ENCODE data around the gene MAPK10. TPM values are rescaled to one million over a fixed set of nuclear protein-coding genes. Genes with fewer than 3 reads are reported as not detected.
"Not testable (repeated sequence)": the region's sequence is repeated elsewhere in the genome, so short reads cannot be mapped to it uniquely, and the experiment has no call there.

Gene MAPK10
- total and polyA plus RNA-seq, 4 donors = 3.3 to 109 (median 24.5) TPM

- no peak for DNase-seq
- Histone ChIP-seq H3K9ac (ENCODE audit: insufficient read depth in 1 of 2, low read length in 2 of 2) (no peak overlapping the region), H3K27ac (ENCODE audit: low read depth in 1 of 2, low read length in 1 of 2) (no peak overlapping the region), H3K9me3 (ENCODE audit: control insufficient read depth in 4 of 4, insufficient read depth in 3 of 4, low read length in 3 of 4) (peaks cover 0 to 5% (median 0%) of the 10 kb centered on the region in 4 donors), H3K36me3 (ENCODE audit: control insufficient read depth in 4 of 4, insufficient read depth in 4 of 4, low read length in 4 of 4) (no peaks in the 10 kb centered on the region), H3K4me1 (ENCODE audit: control insufficient read depth in 5 of 5, insufficient read depth in 5 of 5, low read length in 5 of 5) (no peaks in the 10 kb centered on the region), H3K4me3 (no peak overlapping the region), H3K27me3 (ENCODE audit: control insufficient read depth in 3 of 3, insufficient read depth in 3 of 3, low read length in 2 of 3) (no peaks in the 10 kb centered on the region)
- WGBS, 2 donors = 81 to 97% methylated on average over 1 of the region's 1 CpG
- TF ChIP-seq CTCF (IDR thresholded peaks at IDR 0.05; ENCODE audit: control extremely low read depth, extremely low read depth) = no peak
- ATAC-seq (ENCODE audit: insufficient read depth, low FRiP score) = no peak
These were observed 178.3 kb downstream of the MAPK10 start for GRCh38 chr4:86181585-86181984.

- ATAC-seq (ENCODE audit: insufficient read depth, low FRiP score) (no peak), DNase-seq (no peak)
These were observed 181.6 kb downstream of the MAPK10 start for GRCh38 chr4:86178211-86178610.

GRCh38 chr4:86174506-86174905, 185.3 kb downstream of the MAPK10 start:
- Histone ChIP-seq H3K4me1 (ENCODE audit: control insufficient read depth in 5 of 5, insufficient read depth in 5 of 5, low read length in 5 of 5) (no peaks in the 10 kb centered on the region), H3K36me3 (ENCODE audit: control insufficient read depth in 4 of 4, insufficient read depth in 4 of 4, low read length in 4 of 4) (no peaks in the 10 kb centered on the region), H3K27me3 (ENCODE audit: control insufficient read depth in 3 of 3, insufficient read depth in 3 of 3, low read length in 2 of 3) (no peaks in the 10 kb centered on the region), H3K9me3 (ENCODE audit: control insufficient read depth in 4 of 4, insufficient read depth in 3 of 4, low read length in 3 of 4) (peaks cover 0 to 4% (median 0%) of the 10 kb centered on the region in 4 donors), H3K4me3 (no peak overlapping the region), H3K9ac (ENCODE audit: insufficient read depth in 1 of 2, low read length in 2 of 2) (no peak overlapping the region), H3K27ac (ENCODE audit: low read depth in 1 of 2, low read length in 1 of 2) (no peak overlapping the region)
- TF ChIP-seq CTCF (IDR thresholded peaks at IDR 0.05; ENCODE audit: control extremely low read depth, extremely low read depth) = no peak
- ATAC-seq (ENCODE audit: insufficient read depth, low FRiP score) (no peak), DNase-seq (no peak)
- 84 to 100% methylated on average over 1 of the region's 1 CpG for WGBS, 2 donors

More at GRCh38 chr4:86178211-86178610, 181.6 kb downstream of the MAPK10 start:
- TF ChIP-seq CTCF (IDR thresholded peaks at IDR 0.05; ENCODE audit: control extremely low read depth, extremely low read depth) = no peak
- Histone ChIP-seq H3K27me3 (ENCODE audit: control insufficient read depth in 3 of 3, insufficient read depth in 3 of 3, low read length in 2 of 3) (no peaks in the 10 kb centered on the region), H3K27ac (ENCODE audit: low read depth in 1 of 2, low read length in 1 of 2) (no peak overlapping the region), H3K36me3 (ENCODE audit: control insufficient read depth in 4 of 4, insufficient read depth in 4 of 4, low read length in 4 of 4) (no peaks in the 10 kb centered on the region), H3K9me3 (ENCODE audit: control insufficient read depth in 4 of 4, insufficient read depth in 3 of 4, low read length in 3 of 4) (peaks cover 0 to 5% (median 0%) of the 10 kb centered on the region in 4 donors), H3K4me3 (no peak overlapping the region), H3K9ac (ENCODE audit: insufficient read depth in 1 of 2, low read length in 2 of 2) (no peak overlapping the region), H3K4me1 (ENCODE audit: control insufficient read depth in 5 of 5, insufficient read depth in 5 of 5, low read length in 5 of 5) (no peaks in the 10 kb centered on the region)

DNA sequence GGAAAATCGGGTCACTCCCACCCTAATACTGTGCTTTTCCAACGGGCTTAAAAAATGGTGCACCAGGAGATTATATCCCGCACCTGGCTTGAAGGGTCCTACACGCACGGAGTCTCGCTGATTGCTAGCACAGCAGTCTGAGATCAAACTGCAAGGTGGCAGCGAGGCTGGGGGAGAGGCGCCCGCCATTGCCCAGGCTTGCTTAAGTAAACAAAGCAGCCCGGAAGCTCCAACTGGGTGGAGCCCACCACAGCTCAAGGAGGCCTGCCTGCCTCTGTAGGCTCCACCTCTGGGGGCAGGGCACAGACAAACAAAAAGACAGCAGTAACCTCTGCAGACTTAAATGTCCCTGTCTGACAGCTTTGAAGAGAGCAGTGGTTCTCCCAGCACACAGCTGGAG, 191.5 kb downstream of the MAPK10 start:
- WGBS, 2 donors = 94 to 96% methylated on average over 10 of the region's 10 CpGs
- not testable (repeated sequence) for H3K27ac ChIP-seq (ENCODE audit: low read depth in 1 of 2, low read length in 1 of 2); H3K9ac ChIP-seq (ENCODE audit: insufficient read depth in 1 of 2, low read length in 2 of 2); H3K9me3 ChIP-seq (ENCODE audit: control insufficient read depth in 4 of 4, insufficient read depth in 3 of 4, low read length in 3 of 4); H3K36me3 ChIP-seq (ENCODE audit: control insufficient read depth in 4 of 4, insufficient read depth in 4 of 4, low read length in 4 of 4); ATAC-seq (ENCODE audit: insufficient read depth, low FRiP score); H3K4me3 ChIP-seq; H3K4me1 ChIP-seq (ENCODE audit: control insufficient read depth in 5 of 5, insufficient read depth in 5 of 5, low read length in 5 of 5); DNase-seq; H3K27me3 ChIP-seq (ENCODE audit: control insufficient read depth in 3 of 3, insufficient read depth in 3 of 3, low read length in 2 of 3)
